ENCODE results near the gene BASP1.
"Not testable (repeated sequence)": the region's sequence is repeated elsewhere in the genome, so short reads cannot be mapped to it uniquely, and the experiment has no call there.

The BASP1 gene

DNA sequence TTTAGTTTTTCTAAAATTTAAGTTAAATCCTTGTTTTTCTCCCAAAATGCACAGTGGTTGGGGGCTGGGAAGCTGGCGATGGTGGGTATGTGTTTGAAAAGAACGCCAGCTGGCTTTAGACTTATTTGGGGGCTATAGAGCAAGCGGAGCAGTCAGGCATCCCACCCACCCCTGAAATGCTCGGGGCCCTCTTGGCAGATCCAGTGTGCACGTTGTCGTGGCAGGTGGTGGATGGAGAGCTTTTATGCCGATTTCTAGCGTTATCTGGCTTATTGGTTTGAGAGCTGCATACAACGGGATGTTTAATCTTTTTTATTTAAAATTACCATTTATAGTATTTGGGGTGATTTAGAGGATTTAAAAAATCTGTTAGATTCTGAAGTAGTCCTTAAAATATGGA, 8.1 kb downstream of the BASP1 start:
- no peak for DNase-seq

DNA sequence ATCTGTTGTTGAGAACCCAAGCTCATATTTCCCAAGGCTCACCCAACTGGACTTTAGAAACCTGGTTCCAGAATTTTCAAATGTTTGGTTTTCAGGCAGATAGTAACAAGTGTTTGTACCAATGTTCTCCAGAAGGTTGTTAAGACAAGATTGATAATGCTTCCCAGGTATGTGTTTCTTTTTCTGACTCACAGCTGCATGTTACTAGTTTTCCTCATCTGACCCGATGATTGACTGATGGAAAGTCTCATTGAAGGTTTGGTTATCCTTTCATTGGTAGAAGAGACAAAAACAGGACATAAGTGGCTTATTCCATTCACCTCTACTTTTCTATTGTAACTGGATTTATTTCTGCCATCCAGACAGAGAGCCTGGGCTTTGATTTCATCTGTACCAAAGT, 10.4 kb downstream of the BASP1 start:
- no peak for DNase-seq

DNA sequence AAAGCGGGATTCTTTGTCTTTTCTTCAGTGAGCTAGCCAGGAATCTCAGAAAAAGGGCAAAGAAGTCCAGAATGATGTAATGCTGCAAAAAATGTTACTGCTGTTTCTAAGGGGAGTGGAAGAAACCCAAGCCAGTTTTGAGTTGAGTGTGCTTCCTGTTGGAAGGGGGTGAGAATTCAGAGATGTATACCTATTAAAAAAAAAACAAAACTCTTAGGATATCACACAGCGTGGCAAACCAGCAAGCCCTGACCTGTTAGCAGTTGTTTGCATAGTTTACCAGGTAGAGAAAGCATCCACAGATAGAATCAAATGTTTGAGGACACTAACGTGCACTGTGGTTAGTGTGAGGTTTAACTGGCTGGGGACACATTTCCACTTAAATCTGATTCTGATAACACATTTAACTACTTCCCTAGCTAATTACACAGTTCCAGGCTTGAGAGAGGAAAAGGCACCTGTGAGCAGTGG, 11.4 kb downstream of the BASP1 start:
- DNase-seq: peak; percentile 65

DNA sequence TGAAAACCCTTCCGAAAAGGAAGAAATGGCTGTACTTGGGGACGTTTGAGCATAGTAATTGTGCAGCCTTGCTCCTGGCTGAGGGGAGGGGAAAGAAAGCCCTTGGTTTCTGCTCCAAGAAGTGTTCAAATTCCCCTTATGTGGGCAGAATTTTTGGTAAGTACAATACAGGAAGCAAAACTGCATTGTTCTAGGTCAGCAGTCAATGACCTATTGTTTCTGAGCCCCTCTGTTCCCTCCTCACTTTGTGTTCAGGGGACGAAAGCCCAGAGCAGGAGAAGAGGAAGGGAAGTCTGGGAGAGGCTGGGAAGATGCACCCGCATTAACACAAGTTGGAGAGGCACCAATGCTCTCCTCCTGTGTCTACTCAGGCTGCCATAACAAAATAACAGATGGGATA, 11.9 kb downstream of the BASP1 start:
- DNase-seq: no peak

DNA sequence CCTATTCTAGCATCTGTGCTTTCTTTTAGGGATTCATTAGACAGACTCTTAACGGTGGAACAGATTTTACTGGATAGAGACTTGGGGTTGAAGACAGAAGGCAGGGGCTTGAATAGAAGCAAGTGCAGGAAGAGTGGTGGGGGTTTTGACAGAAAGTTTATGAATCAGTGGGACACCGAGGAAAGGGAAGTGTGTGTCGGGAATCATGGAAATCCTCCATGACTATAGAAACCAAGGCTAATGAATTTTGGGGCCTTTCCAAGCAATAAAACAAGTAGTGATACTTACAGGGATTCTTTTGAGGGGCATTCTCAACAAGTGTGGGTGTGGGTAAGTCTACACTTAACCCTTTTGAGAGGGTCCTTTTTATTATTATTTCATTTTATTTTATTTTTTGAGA, 12.8 kb downstream of the BASP1 start:
- DNase-seq: no peak

DNA sequence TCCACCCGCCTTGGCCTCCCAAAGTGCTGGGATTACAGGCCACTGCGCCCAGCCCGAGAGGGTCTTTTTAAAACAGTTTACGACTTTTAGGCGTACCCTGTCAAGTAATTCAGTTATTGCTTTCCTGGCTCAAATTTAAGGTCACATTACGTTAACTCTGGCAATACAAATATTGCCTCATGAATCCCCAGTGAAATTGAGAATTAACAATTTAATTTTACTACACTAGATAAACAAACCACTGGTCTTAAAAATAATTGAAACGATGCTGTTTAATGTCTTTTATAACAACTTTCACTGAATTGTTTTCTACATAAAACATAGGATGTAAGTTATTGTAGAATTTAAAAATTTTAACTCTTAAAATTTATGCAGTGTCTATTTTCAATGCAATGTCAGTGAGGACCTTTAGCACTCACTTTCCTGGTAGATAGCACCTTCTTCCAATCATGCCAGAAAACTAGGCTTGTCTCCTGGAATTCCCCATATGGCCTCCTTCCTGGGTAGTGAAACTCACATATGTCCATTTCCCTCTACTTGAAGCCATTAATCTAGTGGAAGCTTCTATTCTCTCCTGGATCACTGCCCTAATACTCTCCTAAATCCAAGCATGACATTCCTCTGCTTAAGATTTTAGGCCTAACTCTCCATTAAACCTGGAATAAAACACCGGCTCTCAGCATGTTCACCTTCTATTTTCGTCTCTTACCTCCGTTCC, 13.5 kb downstream of the BASP1 start:
- DNase-seq: no peak

DNA sequence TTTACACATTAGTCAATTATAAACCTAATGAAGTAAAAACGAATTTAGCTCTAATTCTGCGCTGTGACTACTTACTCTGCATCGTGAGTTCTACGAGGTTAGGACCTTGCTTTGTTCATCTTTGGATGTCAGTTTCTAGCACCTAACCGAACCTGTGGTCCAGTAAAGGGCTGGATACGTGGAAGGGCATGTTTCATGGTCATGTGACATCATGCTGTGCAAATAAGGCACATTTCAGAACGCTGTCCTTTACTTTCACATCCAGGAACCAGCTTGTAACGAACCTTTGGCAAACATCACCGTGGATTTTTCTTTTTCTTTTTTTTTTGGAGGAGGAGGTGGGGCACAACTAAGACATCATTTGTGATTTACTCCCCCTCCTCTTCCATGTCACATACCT, 15.0 kb downstream of the BASP1 start:
- no peak for DNase-seq

DNA sequence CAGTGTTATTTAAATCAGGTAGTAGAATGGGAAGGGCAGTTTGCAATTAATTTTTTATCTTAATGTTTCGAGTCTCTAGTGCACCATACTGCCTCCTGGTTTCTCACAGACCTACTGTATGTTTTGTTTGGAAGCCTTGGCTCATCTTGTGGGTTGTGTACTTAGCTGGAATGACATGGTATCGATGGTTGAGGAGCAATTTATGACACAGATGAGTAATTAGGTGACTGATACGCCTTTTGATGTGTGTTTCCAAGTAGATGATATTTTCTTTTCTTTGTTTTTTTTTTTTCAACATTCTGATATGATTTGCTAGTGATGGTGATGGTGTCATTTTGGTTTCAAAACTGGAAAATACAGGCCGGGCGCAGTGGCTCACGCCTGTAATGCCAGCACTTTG, 16.1 kb downstream of the BASP1 start:
- DNase-seq: no peak

DNA sequence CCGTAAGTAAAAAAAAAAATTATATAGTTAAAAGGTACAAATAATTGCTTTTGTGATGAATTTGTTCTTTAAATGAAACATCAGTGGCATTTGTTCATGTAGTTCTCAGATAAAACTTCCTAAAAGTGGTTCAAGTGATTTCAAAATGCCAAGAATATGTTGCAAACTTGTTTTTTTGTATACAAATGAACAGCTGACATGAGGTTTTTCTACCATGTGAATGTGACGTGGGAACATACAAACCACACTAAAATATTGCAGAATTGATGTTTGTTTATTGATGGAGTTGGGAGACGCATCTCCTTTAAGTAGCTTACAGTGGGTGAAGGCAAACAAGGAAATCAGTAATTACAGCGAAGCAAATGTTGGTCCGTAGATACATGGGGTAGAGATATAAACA, 16.9 kb downstream of the BASP1 start:
- no peak for DNase-seq

DNA sequence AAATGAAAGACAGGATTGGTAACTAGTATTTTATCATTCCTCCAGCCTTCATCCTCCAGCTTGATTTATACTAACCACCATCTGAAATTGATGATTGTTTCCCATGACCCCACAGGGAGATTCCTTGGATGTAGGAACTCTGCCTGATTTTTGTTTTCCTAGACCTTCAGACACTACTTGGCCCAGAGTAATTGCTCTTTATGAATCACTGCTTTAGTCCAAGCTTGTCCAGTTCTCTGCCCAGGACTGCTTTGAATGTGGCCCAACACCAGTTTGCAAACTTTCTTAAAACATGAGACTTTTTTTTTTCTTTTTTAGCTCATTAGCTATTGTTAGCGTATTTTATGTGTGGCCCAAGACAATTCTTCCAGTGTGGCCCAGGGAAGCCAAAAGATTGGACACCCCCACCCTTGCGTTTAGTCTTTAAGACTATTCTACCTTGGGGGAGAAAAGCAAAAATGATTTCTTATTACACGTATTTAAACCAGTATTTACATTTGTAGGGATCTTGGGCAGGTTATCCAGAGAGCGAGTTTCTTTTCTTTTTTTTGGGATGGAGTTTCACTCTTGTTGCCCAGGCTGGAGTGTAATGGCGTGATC, 18.4 kb downstream of the BASP1 start:
- no peak for DNase-seq

DNA sequence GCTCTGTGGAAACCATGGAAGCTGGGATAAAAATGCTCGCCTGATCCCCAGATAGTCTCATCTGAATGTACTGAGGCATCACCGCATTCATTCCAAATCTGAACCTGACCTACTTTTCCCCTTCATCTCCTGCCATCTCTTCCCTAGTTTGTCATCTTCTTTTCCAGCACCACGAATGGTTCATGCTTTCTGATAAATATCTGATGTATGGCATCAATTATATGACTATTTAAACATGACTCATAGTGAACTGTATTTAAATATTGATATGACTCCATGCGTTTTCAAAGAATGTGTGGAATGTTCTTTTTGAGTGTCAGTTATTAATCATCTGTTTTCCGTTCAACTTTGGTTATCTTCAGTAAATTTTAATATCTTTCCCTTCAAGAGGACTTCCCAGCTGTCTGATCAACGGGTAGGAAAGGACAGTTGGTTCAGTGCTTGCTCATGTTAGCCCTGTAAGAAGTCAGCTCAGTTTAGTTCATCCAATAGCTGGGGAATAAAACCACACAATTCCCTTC, 21.1 kb downstream of the BASP1 start:
- no peak for DNase-seq

DNA sequence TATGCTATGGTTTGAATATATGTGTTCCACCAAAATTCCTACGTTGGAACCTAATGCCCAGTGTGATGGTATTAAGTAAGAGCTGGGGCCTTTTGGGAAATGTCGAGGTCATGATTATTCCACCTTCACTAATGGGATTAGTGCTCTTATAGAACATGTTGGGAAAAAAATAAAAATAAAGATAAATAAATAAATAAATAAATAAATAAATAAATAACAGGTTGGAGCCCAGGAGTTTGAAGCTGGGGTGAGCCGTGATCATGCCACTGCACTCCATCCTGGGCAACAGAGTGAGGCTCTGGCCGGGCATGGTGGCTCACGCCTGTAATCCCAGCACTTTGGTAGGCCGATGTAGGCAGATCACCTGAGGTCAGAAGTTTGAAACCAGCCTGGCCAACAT, 22.5 kb downstream of the BASP1 start:
- DNase-seq: no peak

DNA sequence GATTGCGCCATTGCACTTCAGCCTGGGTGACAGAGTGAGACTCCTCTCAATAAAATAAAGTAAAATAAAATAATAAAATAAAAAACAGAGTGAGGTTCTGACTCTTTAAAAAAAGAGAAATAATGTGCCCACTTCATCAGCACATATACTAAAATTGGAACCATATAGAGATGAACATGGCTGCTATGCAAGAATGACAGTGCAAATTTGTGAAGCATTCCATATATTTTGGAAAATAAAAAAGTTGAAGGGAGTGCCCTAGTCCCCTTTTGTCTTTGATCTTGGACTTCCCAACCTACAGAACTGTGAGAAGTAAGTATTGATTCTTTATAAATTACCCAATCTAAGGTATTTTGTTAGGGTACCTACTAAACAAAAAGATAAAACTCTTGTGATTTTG, 23.1 kb downstream of the BASP1 start:
- no peak for DNase-seq

DNA sequence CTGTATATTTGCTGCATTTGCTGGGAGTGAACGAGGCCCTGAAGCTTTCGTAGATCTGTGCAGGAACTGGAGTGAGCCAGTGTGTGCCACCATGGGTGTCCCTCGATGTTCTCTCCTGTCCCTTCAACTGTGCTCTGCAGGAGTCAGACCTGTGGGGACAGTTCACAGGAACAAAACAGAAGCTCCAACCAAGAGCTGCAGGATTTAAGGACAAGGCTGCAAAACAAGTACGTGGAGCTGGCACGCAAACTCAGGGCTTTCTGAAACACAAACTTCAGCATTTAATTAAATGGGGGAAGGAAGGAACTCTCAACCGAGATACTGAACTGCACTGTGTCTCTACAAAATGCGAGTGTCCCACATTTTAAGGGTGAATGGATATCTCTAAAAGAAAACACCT, 24.2 kb downstream of the BASP1 start:
- no peak for DNase-seq

DNA sequence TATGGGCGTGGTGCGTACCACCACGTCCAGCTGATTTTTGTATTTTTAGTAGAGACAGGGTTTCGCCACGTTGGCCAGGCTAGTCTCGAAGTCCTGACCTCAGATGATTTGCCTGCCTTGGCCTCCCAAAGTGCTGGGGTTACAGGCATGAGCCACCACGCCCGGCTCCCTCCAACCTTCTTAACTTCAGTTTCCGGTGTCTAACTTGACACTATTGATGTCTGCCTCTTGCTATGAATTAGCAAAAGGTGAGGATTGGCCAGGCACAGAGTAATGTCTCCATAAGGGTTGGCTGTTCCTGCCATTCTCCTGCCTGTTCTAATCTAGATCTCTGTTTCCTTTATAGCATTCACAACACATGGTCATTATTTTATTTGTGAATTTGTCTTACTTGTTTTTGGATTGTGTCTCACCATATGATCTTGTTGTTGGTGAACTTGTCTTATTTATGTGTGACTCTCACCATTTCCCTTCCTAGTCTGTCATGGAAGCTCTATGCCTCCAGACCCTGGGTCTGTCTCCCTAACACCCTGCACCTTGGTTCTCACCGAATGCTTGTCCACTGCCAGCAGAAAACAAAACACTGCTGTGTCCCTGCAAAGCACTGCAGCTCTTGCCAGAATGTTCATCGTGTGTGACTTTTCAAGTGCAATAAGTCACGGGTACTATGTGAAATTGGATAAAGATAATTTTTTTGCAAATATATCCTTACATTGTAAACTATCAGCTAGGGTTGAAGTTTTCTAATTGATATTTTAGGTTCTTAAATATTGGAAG, 26.0 kb downstream of the BASP1 start:
- DNase-seq: no peak

DNA sequence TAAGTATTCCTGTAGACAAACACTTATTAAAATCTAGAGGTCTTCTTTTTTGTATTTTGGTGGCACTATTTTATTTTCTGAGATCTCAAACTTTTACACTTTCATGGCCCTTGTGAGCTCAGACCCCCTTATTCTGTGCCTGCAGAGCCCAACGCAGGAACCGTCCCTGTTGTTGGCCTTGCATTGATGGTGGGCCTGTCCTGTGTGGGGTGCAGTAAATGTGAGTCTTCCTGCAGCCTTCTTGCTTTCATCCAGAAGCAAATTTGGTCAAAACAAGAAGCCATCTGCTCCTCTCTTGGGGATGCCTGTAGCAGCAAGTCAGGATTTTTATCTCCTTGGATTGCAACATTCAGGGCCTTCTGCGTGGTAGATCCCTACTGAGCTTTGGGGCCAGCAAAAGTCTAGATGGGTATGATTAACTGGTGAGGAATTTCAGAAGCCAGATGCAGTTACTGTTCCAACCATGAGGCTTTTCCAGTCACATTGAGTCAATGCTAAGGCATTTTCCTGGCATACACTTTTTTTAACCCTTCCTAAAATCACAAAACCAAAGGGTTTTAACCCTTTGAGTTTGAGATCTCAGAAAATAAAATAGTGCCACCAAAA, 31.7 kb downstream of the BASP1 start:
- no peak for DNase-seq

DNA sequence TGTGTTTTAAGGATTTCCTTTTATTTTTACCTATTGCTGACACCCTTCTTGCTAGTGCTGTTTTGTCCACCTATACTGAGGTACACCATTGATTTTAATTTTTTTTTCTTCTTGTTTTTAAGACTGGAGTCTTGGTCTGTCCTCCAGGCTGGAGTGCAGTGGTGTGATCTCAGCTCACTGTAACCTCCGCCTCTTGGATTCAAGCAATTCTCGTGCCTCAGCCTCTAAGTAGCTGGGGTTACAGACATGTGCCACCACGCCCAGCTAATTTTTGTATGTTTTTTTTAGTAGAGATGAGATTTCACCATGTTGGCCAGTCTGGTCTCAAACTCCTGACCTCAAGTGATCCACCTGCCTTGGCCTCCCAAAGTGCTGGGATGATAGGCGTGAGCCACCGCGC, 32.4 kb downstream of the BASP1 start:
- DNase-seq: not testable (repeated sequence)

DNA sequence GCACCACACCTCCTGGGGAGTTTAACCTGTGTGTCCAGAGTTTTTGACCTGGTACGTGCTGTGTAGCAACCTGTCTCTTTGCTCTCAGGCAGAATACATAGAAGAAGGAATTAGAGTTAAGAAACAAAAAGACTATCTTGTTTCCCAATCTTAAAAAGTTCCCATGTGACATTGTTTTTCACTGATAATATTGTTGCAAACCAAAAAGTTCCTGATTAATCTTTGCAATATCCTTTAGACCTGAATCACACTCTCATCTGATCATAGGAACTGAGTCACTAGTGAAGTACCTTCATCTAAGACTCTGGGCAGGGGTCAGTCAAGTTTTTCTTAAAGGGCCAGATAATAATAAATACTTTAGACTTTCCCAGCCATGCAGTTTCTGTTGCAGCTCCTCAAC, 35.1 kb downstream of the BASP1 start:
- no peak for DNase-seq

DNA sequence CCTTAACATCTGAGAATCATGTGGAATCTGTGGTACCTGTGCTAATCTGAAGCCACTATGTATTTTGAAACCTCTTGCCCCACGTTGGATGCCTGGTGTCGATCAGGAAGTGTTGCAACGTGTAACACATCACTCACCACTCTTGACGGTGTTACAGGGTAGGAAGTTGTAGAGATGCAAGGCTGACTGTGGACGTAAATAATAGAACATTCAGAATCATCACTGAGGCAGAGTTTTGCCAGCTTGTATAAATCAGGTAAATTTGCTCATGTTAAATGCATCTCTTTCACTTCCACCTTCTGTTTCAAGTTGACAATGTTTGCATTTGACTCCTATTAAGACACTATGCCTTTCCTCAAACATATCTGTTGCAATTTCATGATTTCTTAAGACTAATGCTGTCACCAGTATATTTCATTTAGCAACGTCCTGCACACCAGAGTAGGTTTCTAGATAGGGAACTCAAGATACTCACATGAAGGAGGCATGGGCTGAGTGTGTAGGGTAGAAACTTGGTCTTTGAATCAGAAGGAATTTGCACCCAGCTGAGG, 38.1 kb downstream of the BASP1 start:
- no peak for DNase-seq

DNA sequence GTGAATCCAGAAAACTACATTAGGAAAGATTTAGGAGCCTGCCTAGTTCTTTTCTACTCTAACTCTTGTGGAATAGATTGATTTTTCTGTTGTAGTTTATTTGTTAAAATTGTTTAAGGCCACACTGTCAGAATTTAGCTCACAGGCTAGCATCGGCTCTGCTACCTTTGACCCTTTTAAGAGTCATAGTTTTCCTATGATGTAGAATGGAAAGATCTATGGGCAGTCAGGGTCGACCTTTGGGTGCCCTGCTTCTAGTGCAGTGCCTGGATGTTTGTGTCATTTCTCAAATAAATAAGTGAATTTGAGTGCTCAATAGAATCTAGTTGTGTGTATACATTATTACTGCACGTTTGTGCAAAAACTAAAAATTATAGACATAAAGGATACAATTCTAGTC, 38.7 kb downstream of the BASP1 start:
- no peak for DNase-seq

DNA sequence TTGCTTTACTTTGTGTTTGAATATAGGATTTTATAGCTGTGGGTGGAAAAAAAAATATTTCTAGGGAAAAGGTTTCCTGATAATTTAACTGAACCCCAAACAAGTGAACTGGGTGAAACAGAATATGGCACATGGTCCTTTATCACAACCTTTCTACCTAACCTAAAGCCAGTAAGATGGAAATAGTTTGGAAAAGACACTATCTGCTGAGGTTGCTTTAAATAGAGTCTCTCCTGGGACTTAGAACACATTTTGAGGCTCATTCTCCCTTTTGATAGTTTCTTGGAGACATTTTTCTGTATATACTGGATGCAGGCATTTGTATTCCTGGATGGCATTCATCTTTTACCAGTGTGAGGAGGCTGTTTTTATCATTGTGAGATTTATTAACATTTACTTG, 39.4 kb downstream of the BASP1 start:
- no peak for DNase-seq

DNA sequence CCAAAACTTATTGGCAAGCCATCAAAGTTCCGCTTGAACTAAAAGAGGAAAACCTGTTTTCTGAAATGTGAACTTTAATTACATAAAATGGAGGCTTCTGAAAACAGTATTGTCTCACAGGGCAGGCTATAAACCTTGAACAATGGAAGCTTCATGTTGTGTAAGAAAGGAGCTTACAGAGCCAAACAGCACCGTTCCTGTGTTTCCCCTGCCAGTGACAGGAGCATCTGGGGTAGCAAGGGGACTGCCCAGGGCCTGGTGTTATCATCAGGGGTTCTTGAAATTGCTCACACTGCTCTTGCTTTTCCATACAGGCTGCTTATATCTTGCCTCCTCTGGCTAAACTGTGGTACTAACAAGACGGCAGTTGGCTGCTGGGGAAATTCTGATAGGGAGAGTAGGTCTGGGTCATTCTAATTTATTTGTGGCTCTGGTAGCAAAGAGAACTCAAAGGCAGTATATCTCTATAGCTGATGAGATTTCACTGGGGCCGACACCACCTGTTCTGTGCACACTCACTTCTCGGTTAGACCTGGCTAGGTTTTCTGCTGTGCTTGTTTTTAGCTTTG, 40.4 kb downstream of the BASP1 start:
- no peak for DNase-seq

DNA sequence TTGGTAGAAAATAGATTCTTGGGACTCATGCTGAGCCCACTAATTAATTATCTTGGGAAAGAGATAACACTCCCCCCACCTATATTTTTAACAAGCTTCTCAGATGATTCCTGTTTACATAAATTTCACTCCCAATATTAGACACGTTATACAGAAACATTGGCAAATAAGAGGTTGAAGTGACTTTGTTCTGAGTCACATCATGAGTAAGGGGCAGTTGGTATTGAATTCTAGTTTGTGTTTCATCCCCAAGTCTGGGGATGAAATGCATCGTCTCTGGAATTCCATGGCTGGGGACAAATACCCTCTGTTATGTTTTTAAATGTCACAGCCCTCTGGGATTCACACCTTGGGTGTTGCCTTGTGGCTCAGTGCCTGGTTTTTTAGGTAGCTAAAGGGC, 41.0 kb downstream of the BASP1 start:
- DNase-seq: no peak

Data from NCI-H510A (cell line).